GM12872 (cell line): ENCODE results near the gene WNK3.

Source experiments
- CTCF ChIP-seq: IDR thresholded peaks from 3 replicates; pipeline ENCODE4 v1.5.1; 2011; ENCODE audit warnings: low read depth, mild to moderate bottlenecking, low read length, moderate library complexity; ENCODE audit not compliant: insufficient read depth

WNK3 gene

GRCh38 chrX:54288277-54288676, 69.6 kb downstream of the WNK3 start:
- TF ChIP-seq CTCF = no peak

GRCh38 chrX:54281676-54282075, 76.2 kb downstream of the WNK3 start:
- TF ChIP-seq CTCF = no peak

GRCh38 chrX:54280466-54280865, 77.4 kb downstream of the WNK3 start:
- no peak for TF ChIP-seq CTCF

GRCh38 chrX:54271664-54272063, 86.2 kb downstream of the WNK3 start:
- TF ChIP-seq CTCF = no peak

GRCh38 chrX:54248309-54248708, 109.5 kb downstream of the WNK3 start:
- 0 out of 3 replicates have a peak, but pooled peaks have one; percentile 13 for TF ChIP-seq CTCF

GRCh38 chrX:54246866-54247265, 111.0 kb downstream of the WNK3 start:
- no peak for TF ChIP-seq CTCF

- no peak for TF ChIP-seq CTCF
Observed at GRCh38 chrX:54238588-54238987, 119.3 kb downstream of the WNK3 start.

GRCh38 chrX:54237014-54237413, 120.8 kb downstream of the WNK3 start:
- TF ChIP-seq CTCF = no peak
